ENCODE results near the gene ARHGEF19.

- no peak for TF ChIP-seq ELF4 (CRISPR knock-in tag; IDR thresholded peaks at IDR 0.05; ENCODE audit: borderline replicate concordance)
- no peak for TF ChIP-seq PBX3 (CRISPR knock-in tag; IDR thresholded peaks at IDR 0.05; ENCODE audit: borderline replicate concordance)
- no peak for TF ChIP-seq CTCF (CRISPR knock-in tag; IDR thresholded peaks at IDR 0.05)
- no peak for TF ChIP-seq JDP2 (CRISPR knock-in tag; IDR thresholded peaks at IDR 0.05; ENCODE audit: borderline replicate concordance)
- no peak for TF ChIP-seq ZNF354B (CRISPR knock-in tag; IDR thresholded peaks at IDR 0.05)
Observed at GRCh38 chr1:16242556-16243214, 30.2 kb upstream of the ARHGEF19 start.

Measured in HepG2 (cell line).